Mesendoderm (in vitro differentiated cells): ENCODE measurements around the gene EPB41L4B.

Experiments
- DNase-seq: peaks from one replicate; pipeline ENCODE4 v3.0.0; 2013
- H2AK5ac ChIP-seq: 2 replicates; pipeline ENCODE4 v1.6.1; 2013; ENCODE audit warnings: low read length, inconsistent platforms
- H2BK120ac ChIP-seq: 2 replicates; pipeline ENCODE4 v1.6.1; 2013; ENCODE audit warnings: low read depth, mild to moderate bottlenecking, low read length, moderate library complexity, mixed read lengths
- H2BK15ac ChIP-seq: replicated peaks from 2 replicates; pipeline ENCODE4 v1.6.1; 2013; ENCODE audit warnings: low read depth, mild to moderate bottlenecking, moderate library complexity
- H2BK5ac ChIP-seq: 2 replicates; pipeline ENCODE4 v1.6.1; 2013; ENCODE audit warnings: low read length, inconsistent platforms
- H3K18ac ChIP-seq: 2 replicates; pipeline ENCODE4 v1.6.1; 2013; ENCODE audit warnings: mild to moderate bottlenecking, low read length, mixed read lengths
- H3K23ac ChIP-seq: one replicate; pipeline ENCODE4 v1.6.1; 2013; ENCODE audit warnings: low read length
- H3K27ac ChIP-seq: 2 replicates; pipeline ENCODE4 v1.5.1; 2013; ENCODE audit warnings: low read depth, mild to moderate bottlenecking, inconsistent platforms, low read length, moderate library complexity
- H3K27me3 ChIP-seq: 2 replicates; pipeline ENCODE4 v1.6.1; 2013; ENCODE audit warnings: low read length, control low read depth, mild to moderate bottlenecking, inconsistent platforms; ENCODE audit not compliant: insufficient read depth, poor library complexity
- H3K36me3 ChIP-seq: 2 replicates; pipeline ENCODE4 v1.6.1; 2013; ENCODE audit warnings: low read length, inconsistent platforms; ENCODE audit not compliant: control insufficient read depth, insufficient read depth
- H3K4ac ChIP-seq: one replicate; pipeline ENCODE4 v1.6.1; 2013; ENCODE audit warnings: low read depth, mild to moderate bottlenecking, low read length, moderate library complexity
- H3K4me1 ChIP-seq: 2 replicates; pipeline ENCODE4 v1.6.1; 2013; ENCODE audit warnings: low read depth, low read length, inconsistent platforms; ENCODE audit not compliant: control insufficient read depth
- H3K4me2 ChIP-seq: 2 replicates; pipeline ENCODE4 v1.6.1; 2013; ENCODE audit warnings: low read length
- H3K4me3 ChIP-seq: 2 replicates; pipeline ENCODE4 v1.5.1; 2013; ENCODE audit warnings: mild to moderate bottlenecking, low read length
- H3K56ac ChIP-seq: one replicate; pipeline ENCODE4 v1.6.1; 2013; ENCODE audit warnings: low read length
- H3K79me1 ChIP-seq: 2 replicates; pipeline ENCODE4 v1.6.1; 2013; ENCODE audit warnings: low read length, inconsistent platforms
- H3K79me2 ChIP-seq: 2 replicates; pipeline ENCODE4 v1.6.1; 2013; ENCODE audit warnings: mild to moderate bottlenecking, low read length; ENCODE audit not compliant: control insufficient read depth, insufficient read depth
- H3K9ac ChIP-seq: 2 replicates; pipeline ENCODE4 v1.6.1; 2013; ENCODE audit warnings: low read length, inconsistent platforms
- H4K5ac ChIP-seq: one replicate; pipeline ENCODE4 v1.6.1; 2013; ENCODE audit warnings: low read length
- H4K8ac ChIP-seq: one replicate; pipeline ENCODE4 v1.6.1; 2013; ENCODE audit warnings: low read depth, mild to moderate bottlenecking, control low read depth, low read length, moderate library complexity
- WGBS: extraction: QIAGEN DNeasy Blood & Tissue Kit; methylation state at CpG from one replicate; pipeline ENCODE4 v1.1.7; 2013; ENCODE audit warnings: low lambda C conversion rate, missing lambda C conversion rate; ENCODE audit not compliant: insufficient coverage; ENCODE audit errors: extremely low coverage; 5-methylcytosine and 5-hydroxymethylcytosine counted together

The EPB41L4B gene

GRCh38 chr9:109276469-109277440, 44.1 kb downstream of the EPB41L4B start:
- Histone ChIP-seq H3K18ac (no peak overlapping the region), H3K23ac (no peak overlapping the region), H3K4me2 (no peak overlapping the region), H3K79me2 (peaks cover 2% of the 10 kb centered on the region), H3K9ac (no peak overlapping the region), H3K56ac (no peak overlapping the region), H3K27me3 (no peaks in the 10 kb centered on the region), H4K8ac (no peak overlapping the region), H3K36me3 (no peaks in the 10 kb centered on the region), H3K4me1 (no peaks in the 10 kb centered on the region), H3K4ac (no peak overlapping the region), H2BK15ac (no peak overlapping the region), H2BK120ac (no peak overlapping the region), H2AK5ac (no peak overlapping the region), H4K5ac (no peak overlapping the region), H2BK5ac (no peak overlapping the region), H3K4me3 (no peak overlapping the region), H3K27ac (no peak overlapping the region), H3K79me1 (no peaks in the 10 kb centered on the region)
- no peak for DNase-seq
- no CpG with 5 or more reads among the region's 13 CpGs for WGBS

DNA sequence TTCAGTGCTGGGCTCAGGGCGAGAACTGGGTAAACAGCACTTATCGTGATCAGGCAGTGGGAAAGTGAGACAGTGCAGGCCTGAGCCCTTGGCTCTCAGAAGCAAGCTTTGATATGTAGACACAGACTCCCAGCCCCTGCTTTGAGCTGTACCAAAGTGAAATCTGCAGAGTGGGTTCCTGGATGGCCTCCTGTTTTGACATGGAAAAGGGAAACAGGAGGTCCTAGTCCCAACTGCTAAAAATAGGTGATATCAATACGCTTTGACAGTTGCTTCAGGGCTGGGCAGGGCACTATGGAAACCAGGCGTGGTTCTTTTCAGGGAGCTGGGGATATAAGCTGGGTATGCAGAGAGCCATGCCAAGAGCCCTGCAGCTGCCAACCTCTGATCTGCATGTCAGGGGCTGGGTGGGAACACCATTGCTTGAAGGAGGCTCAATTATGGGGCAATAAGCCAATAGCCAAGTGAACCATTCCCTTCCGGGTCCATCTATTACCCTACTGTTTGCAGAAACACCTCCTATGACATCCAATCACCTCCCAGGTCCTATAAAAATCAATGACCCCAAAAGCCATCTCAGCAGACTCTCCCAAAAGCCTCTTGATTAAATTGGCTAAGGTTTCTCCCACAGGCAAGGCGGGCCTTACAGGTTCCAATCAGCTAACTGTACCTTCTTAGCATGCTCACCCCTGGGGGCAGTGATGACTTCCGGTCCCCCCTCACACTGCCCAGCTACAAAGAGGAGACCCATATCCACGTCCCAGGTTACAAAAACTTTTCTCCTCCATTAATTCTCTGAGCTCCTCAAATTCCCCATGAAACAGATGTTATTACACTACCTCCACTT, 45.8 kb downstream of the EPB41L4B start:
- Histone ChIP-seq H3K4me3 (no peak overlapping the region), H4K5ac (no peak overlapping the region), H2BK15ac (no peak overlapping the region), H3K27me3 (no peaks in the 10 kb centered on the region), H3K4me1 (no peaks in the 10 kb centered on the region), H2BK120ac (no peak overlapping the region), H2BK5ac (no peak overlapping the region), H3K79me2 (peaks cover 2% of the 10 kb centered on the region), H3K79me1 (no peaks in the 10 kb centered on the region), H3K36me3 (no peaks in the 10 kb centered on the region), H3K27ac (no peak overlapping the region), H3K4me2 (no peak overlapping the region), H3K4ac (no peak overlapping the region), H4K8ac (no peak overlapping the region), H3K23ac (no peak overlapping the region), H3K56ac (no peak overlapping the region), H3K9ac (no peak overlapping the region), H2AK5ac (no peak overlapping the region), H3K18ac (no peak overlapping the region)
- DNase-seq, result no peak
- WGBS, result no CpG with 5 or more reads among the region's 8 CpGs

GRCh38 chr9:109273869-109274268, 47.0 kb downstream of the EPB41L4B start:
- H4K8ac ChIP-seq, result no peak overlapping the region
- no peak overlapping the region for H2AK5ac ChIP-seq
- no peak for DNase-seq
- H3K4me2 ChIP-seq, result no peak overlapping the region
- no peaks in the 10 kb centered on the region for H3K4me1 ChIP-seq
- no peak overlapping the region for H3K27ac ChIP-seq
- no peak overlapping the region for H3K23ac ChIP-seq
- no peak overlapping the region for H3K56ac ChIP-seq
- no peaks in the 10 kb centered on the region for H3K27me3 ChIP-seq
- no peak overlapping the region for H2BK120ac ChIP-seq
- H3K79me2 ChIP-seq, result no peaks in the 10 kb centered on the region
- H3K36me3 ChIP-seq, result no peaks in the 10 kb centered on the region
- H3K4me3 ChIP-seq, result no peak overlapping the region
- H3K4ac ChIP-seq, result no peak overlapping the region
- H4K5ac ChIP-seq, result no peak overlapping the region
- H2BK15ac ChIP-seq, result no peak overlapping the region
- WGBS, result no CpG with 5 or more reads among the region's 3 CpGs
- no peak overlapping the region for H3K9ac ChIP-seq
- H3K79me1 ChIP-seq, result no peaks in the 10 kb centered on the region
- H3K18ac ChIP-seq, result no peak overlapping the region
- H2BK5ac ChIP-seq, result no peak overlapping the region

GRCh38 chr9:109272745-109273144, 48.1 kb downstream of the EPB41L4B start:
- no peak overlapping the region for H3K4me3 ChIP-seq
- WGBS, result no CpG with 5 or more reads among the region's 2 CpGs
- no peak for DNase-seq
- H4K8ac ChIP-seq, result no peak overlapping the region
- no peak overlapping the region for H3K4ac ChIP-seq
- no peak overlapping the region for H4K5ac ChIP-seq
- H3K27ac ChIP-seq, result no peak overlapping the region
- no peak overlapping the region for H3K18ac ChIP-seq
- H3K56ac ChIP-seq, result no peak overlapping the region
- no peaks in the 10 kb centered on the region for H3K79me2 ChIP-seq
- H2BK120ac ChIP-seq, result no peak overlapping the region
- no peak overlapping the region for H3K4me2 ChIP-seq
- H3K4me1 ChIP-seq, result no peaks in the 10 kb centered on the region
- H3K36me3 ChIP-seq, result no peaks in the 10 kb centered on the region
- no peaks in the 10 kb centered on the region for H3K27me3 ChIP-seq
- H3K79me1 ChIP-seq, result no peaks in the 10 kb centered on the region
- no peak overlapping the region for H2AK5ac ChIP-seq
- no peak overlapping the region for H2BK15ac ChIP-seq
- no peak overlapping the region for H2BK5ac ChIP-seq
- H3K23ac ChIP-seq, result no peak overlapping the region
- no peak overlapping the region for H3K9ac ChIP-seq

DNA sequence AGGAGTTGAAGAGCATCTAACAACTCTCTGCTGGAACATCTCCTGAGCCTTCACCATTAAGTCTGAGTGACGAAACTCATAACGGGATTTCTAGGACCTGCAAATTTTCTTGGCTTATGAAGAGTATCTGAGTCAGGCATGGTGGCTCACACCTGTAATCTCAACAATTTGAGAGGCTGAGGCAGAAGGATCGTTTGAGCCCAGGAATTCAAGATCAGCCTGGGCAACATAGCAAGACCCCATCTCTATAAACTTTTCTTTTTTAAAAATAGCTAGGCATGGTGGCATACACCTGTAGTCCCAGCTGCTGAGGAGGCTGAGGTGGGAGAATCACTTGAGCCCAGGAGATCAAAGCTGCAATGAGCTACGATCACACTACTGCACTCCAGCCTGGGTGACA, 48.8 kb downstream of the EPB41L4B start:
- WGBS, result no CpG with 5 or more reads among the region's 4 CpGs

More for the DNA sequence above, 48.8 kb downstream of the EPB41L4B start:
- no peak overlapping the region for H4K5ac ChIP-seq
- H3K27me3 ChIP-seq, result no peaks in the 10 kb centered on the region
- H3K56ac ChIP-seq, result no peak overlapping the region
- no peak overlapping the region for H2BK15ac ChIP-seq
- no peak overlapping the region for H3K4me3 ChIP-seq
- no peak overlapping the region for H4K8ac ChIP-seq
- no peak overlapping the region for H3K9ac ChIP-seq
- H2BK5ac ChIP-seq, result no peak overlapping the region
- no peak overlapping the region for H3K4ac ChIP-seq
- no peaks in the 10 kb centered on the region for H3K4me1 ChIP-seq
- H3K27ac ChIP-seq, result no peak overlapping the region
- H3K36me3 ChIP-seq, result no peaks in the 10 kb centered on the region
- no peaks in the 10 kb centered on the region for H3K79me2 ChIP-seq
- no peak overlapping the region for H3K23ac ChIP-seq
- no peak overlapping the region for H2BK120ac ChIP-seq
- no peak overlapping the region for H3K18ac ChIP-seq
- DNase-seq, result no peak
- H3K79me1 ChIP-seq, result no peaks in the 10 kb centered on the region
- H3K4me2 ChIP-seq, result no peak overlapping the region
- H2AK5ac ChIP-seq, result no peak overlapping the region
